Left lung (tissue), 10 donors: ENCODE data around the gene POLR2C. TPM values are rescaled to one million over a fixed set of nuclear protein-coding genes. Genes with fewer than 3 reads are reported as not detected.

Experiments used
- ATAC-seq: fragments of 200-7000 bp; cut with Tn5 transposase; one replicate; pipeline ENCODE4 v1.9.1; 2020; ENCODE audit warnings: moderate library complexity
- DNase-seq, 4 donors: peaks; one replicate each; pipeline ENCODE4 v3.0.0-alpha.2; 2013 to 2020
- H3K27ac ChIP-seq, 2 donors: fragments of 200-600 bp; sonication (generic) in 1 of 2; one replicate each; pipeline versions ENCODE4 v1.5.0 to v1.8.0; 2020 to 2021
- H3K27me3 ChIP-seq, 2 donors: fragments of 200-600 bp; sonication (generic) in 1 of 2; one replicate each; pipeline versions ENCODE4 v1.5.0 to v1.8.0; 2020 to 2021
- H3K36me3 ChIP-seq, 2 donors: fragments of 200-600 bp; sonication (generic) in 1 of 2; one replicate each; pipeline versions ENCODE4 v1.5.0 to v1.8.0; 2020 to 2021
- H3K4me1 ChIP-seq, 2 donors: fragments of 200-600 bp; one replicate each; pipeline ENCODE4 v1.8.0; 2021
- H3K4me3 ChIP-seq, 2 donors: fragments of 200-600 bp; sonication (generic) in 1 of 2; one replicate each; pipeline versions ENCODE4 v1.5.0 to v1.8.0; 2020 to 2021; ENCODE audit warnings: mild to moderate bottlenecking in 1 of 2
- H3K9me3 ChIP-seq, 2 donors: fragments of 200-600 bp; sonication (generic) in 1 of 2; one replicate each; pipeline versions ENCODE4 v1.5.0 to v1.8.0; 2020 to 2021
- CTCF ChIP-seq, 2 donors: fragments of 200-600 bp; sonication (generic) in 1 of 2; IDR thresholded peaks; one replicate each; pipeline versions ENCODE4 v1.5.0 to v1.8.0; 2021; ENCODE audit warnings: antibody characterized with exemption in 2 of 2
- intact Hi-C, 2 donors: fragments of 100-400 bp; cut with DNase I; formaldehyde crosslinking; loops; one replicate each; pipeline versions ENCODE4 v1.11.2 to v1.14.2; 2022
- polyA plus RNA-seq, 6 donors: library from polyadenylated mRNA; unstranded; fragments of 120-200 nt; gene quantifications; one replicate each; pipeline ENCODE4 v1.2.1, GENCODE V29; 2013; ENCODE audit not compliant: insufficient read length in 6 of 6
- total RNA-seq, 2 donors: library from RNA; stranded (reverse); fragmentation: NEBNext Ultra II Directional; extraction: Animal tissue kit (Norgen Biotek cat#: 25700); gene quantifications; one replicate each; pipeline ENCODE4 v1.2.1, GENCODE V29; 2021
- donor health status: DM: no; HTN: yes; CAD: no.
- donor health status: DM: no; HTN: no; CAD: no.

The POLR2C gene
- total and polyA plus RNA-seq, 8 donors: 71.0 to 85.9 (median 81.9) TPM

- Histone ChIP-seq H3K27ac (peak overlapping the region; percentile 19 to 24), H3K27me3 (peaks cover 0 to 8% of the 10 kb centered on the region in 2 donors), H3K4me1 (peaks cover 43 to 54% of the 10 kb centered on the region in 2 donors), H3K4me3 (peak overlapping the region; percentile 29 to 44), H3K9me3 (no peaks in the 10 kb centered on the region), H3K36me3 (peaks cover 0 to 16% of the 10 kb centered on the region in 2 donors)
- DNase-seq (no peak), ATAC-seq (no peak)
- no peak for TF ChIP-seq CTCF (IDR thresholded peaks at IDR 0.05)
- intact Hi-C loops: no loop called here
Observed at GRCh38 chr16:57478396-57479204, 16.1 kb downstream of the POLR2C start.

GRCh38 chr16:57479205-57479975, 16.9 kb downstream of the POLR2C start:
- Histone ChIP-seq H3K4me3 (peak overlapping the region; percentile 29 to 44), H3K27me3 (peaks cover 0 to 8% of the 10 kb centered on the region in 2 donors), H3K36me3 (peaks cover 0 to 8% of the 10 kb centered on the region in 2 donors), H3K9me3 (no peaks in the 10 kb centered on the region), H3K27ac (peak overlapping the region; percentile 19 to 24), H3K4me1 (peaks cover 43 to 54% of the 10 kb centered on the region in 2 donors)
- ATAC-seq (peak; percentile 12), DNase-seq (peak in 1 of 4 donors; percentile 44)
- no peak for TF ChIP-seq CTCF (IDR thresholded peaks at IDR 0.05)
- intact Hi-C loops: no loop called here

- TF ChIP-seq CTCF (IDR thresholded peaks at IDR 0.05): no peak
- ATAC-seq: peak; percentile 72
- Histone ChIP-seq H3K27ac (peak overlapping the region; percentile 24 to 26), H3K9me3 (no peaks in the 10 kb centered on the region), H3K4me3 (peak overlapping the region in 1 of 2 donors; percentile 44), H3K4me1 (peaks cover 50 to 60% of the 10 kb centered on the region in 2 donors), H3K36me3 (no peaks in the 10 kb centered on the region), H3K27me3 (peaks cover 0 to 12% of the 10 kb centered on the region in 2 donors)
- intact Hi-C loops: no loop called here
- DNase-seq: peak in 1 of 4 donors; percentile 63
Observed at GRCh38 chr16:57479976-57480753, 17.7 kb downstream of the POLR2C start.

GRCh38 chr16:57480754-57481230, 18.3 kb downstream of the POLR2C start:
- Histone ChIP-seq H3K9me3 (no peaks in the 10 kb centered on the region), H3K27me3 (peaks cover 0 to 18% of the 10 kb centered on the region in 2 donors), H3K27ac (peak overlapping the region in 1 of 2 donors; percentile 26), H3K4me3 (no peak overlapping the region), H3K4me1 (peaks cover 55 to 64% of the 10 kb centered on the region in 2 donors), H3K36me3 (no peaks in the 10 kb centered on the region)
- intact Hi-C loops: no loop called here
- no peak for ATAC-seq
- no peak for TF ChIP-seq CTCF (IDR thresholded peaks at IDR 0.05)
- DNase-seq: peak in 1 of 4 donors; percentile 26
